CD4-positive, alpha-beta memory T cell (primary cell): ENCODE data around the gene MAP3K9. TPM values are rescaled to one million over a fixed set of nuclear protein-coding genes. Genes with fewer than 3 reads are reported as not detected.
A peak's percentile ranks its signal among the peaks of the same experiment; 100 is the strongest.
"Not testable (repeated sequence)": the region's sequence is repeated elsewhere in the genome, so short reads cannot be mapped to it uniquely, and the experiment has no call there.

ENCODE experiments used
- CTCF ChIA-PET: fragments of 350-600 bp; sonication (Branson Sonifier 250); formaldehyde crosslinking; loops from one replicate; lab custom pipeline; 2021; ENCODE audit warnings: inconsistent platforms; ENCODE audit not compliant: partially characterized antibody; lab: Charles Lee
- POLR2A ChIA-PET: fragments of 350-600 bp; sonication (Branson Sonifier 250); formaldehyde crosslinking; loops from one replicate; lab custom pipeline; 2021; ENCODE audit not compliant: partially characterized antibody; lab: Charles Lee
- DNase-seq, 5 donors: peaks; one replicate each; pipeline versions ENCODE4 v3.0.0 to v3.0.0-alpha.2; 2020 to 2022; ENCODE audit warnings: mixed read lengths in 1 of 5
- H3K27ac ChIP-seq: one replicate; pipeline ENCODE4 v1.7.0; 2013; ENCODE audit warnings: low read depth, low read length
- H3K27me3 ChIP-seq: 2 replicates; pipeline ENCODE4 v1.7.0; 2013; ENCODE audit warnings: mild to moderate bottlenecking, low read length, moderate library complexity; ENCODE audit not compliant: insufficient read depth
- H3K36me3 ChIP-seq: 2 replicates; pipeline ENCODE4 v1.7.0; 2013; ENCODE audit warnings: mild to moderate bottlenecking, low read length, moderate library complexity; ENCODE audit not compliant: insufficient read depth
- H3K4me1 ChIP-seq: 2 replicates; pipeline ENCODE4 v1.7.0; 2013; ENCODE audit warnings: mild to moderate bottlenecking, low read length, moderate library complexity; ENCODE audit not compliant: insufficient read depth
- H3K4me3 ChIP-seq, 2 donors: one replicate each; pipeline ENCODE4 v1.7.0; 2013; ENCODE audit warnings: low read length in 2 of 2, mild to moderate bottlenecking in 1 of 2
- H3K9me3 ChIP-seq, 2 donors: one replicate each; pipeline ENCODE4 v1.7.0; 2013; ENCODE audit warnings: low read length in 2 of 2, control low read depth in 1 of 2; ENCODE audit not compliant: control insufficient read depth in 1 of 2
- H3K27ac Mint-ChIP-seq, 7 donors: one replicate each; pipeline ENCODE4 v1.8.0; 2020 to 2021; ENCODE audit warnings: mixed read lengths in 7 of 7, mild to moderate bottlenecking in 6 of 7, inconsistent platforms in 3 of 7, moderate library complexity in 3 of 7
- H3K27me3 Mint-ChIP-seq, 2 donors: one replicate each; pipeline ENCODE4 v1.8.0; 2020 to 2021; ENCODE audit warnings: mixed read lengths in 2 of 2
- H3K36me3 Mint-ChIP-seq, 2 donors: one replicate each; pipeline ENCODE4 v1.8.0; 2020 to 2021; ENCODE audit warnings: mixed read lengths in 2 of 2, inconsistent platforms in 1 of 2, mild to moderate bottlenecking in 1 of 2
- H3K4me1 Mint-ChIP-seq, 4 donors: one replicate each; pipeline ENCODE4 v1.8.0; 2020 to 2021; ENCODE audit warnings: mixed read lengths in 4 of 4, mild to moderate bottlenecking in 1 of 4
- H3K4me3 Mint-ChIP-seq, 8 donors: one replicate each; pipeline ENCODE4 v1.8.0; 2020 to 2021; ENCODE audit warnings: mixed read lengths in 8 of 8, mild to moderate bottlenecking in 7 of 8, moderate library complexity in 6 of 8, inconsistent platforms in 3 of 8
- H3K9me3 Mint-ChIP-seq, 8 donors: one replicate each; pipeline ENCODE4 v1.8.0; 2020 to 2021; ENCODE audit warnings: mixed read lengths in 8 of 8, mild to moderate bottlenecking in 5 of 8, inconsistent platforms in 3 of 8, moderate library complexity in 1 of 8
- intact Hi-C: fragments of 100-400 bp; cut with micrococcal nuclease; formaldehyde crosslinking; loops from one replicate; pipeline ENCODE4 v1.15.1; 2023
- polyA plus RNA-seq, 2 donors: library from polyadenylated mRNA; unstranded; fragments of 300-500 nt; fragmentation: Illumina TruSeq; gene quantifications; one replicate each; pipeline ENCODE4 v1.2.3, GENCODE V29; 2021
- total RNA-seq, 2 experiments: library from RNA; stranded (reverse); gene quantifications; one replicate each; pipeline ENCODE4 v1.2.3, GENCODE V29; 2021

The MAP3K9 gene
- total and polyA plus RNA-seq, 4 experiments from 2014 or later = 0.47 to 6.4 (median 3.5) TPM

DNA sequence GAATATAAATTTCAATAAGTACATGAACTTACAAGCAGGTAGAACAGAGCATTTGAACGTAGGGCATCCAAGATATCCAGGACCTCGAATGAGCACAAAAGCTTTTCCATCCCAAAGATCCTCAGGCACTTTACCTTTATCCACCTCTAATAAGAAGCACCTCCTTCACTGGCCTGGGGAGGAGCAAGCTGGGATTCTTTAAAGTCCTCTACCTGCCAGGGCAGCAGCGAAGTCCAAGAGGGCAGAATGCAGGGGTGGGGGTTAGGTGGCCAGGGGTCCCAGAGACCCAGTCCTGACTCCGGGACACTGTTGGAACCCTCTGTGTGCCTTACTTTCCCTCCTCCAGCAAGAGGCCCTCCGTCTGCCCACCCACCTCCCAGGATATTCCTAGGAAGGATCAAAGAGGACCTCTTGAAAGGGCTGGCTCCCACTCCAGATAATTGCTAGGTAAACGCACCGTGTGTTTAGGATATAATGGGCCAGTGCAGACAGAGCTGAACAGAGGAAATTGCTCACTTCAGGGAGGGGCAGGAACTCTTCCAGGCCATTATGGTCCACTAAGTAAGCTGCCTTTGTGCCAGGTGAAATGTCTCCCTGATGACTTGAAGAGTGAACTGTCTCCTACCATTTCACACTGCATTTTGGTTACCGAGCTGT is 99.5 kb downstream of the MAP3K9 start:
- H3K27me3 Mint-ChIP-seq = no peaks in the 10 kb centered on the region
- Histone ChIP-seq H3K9me3 (no peaks in the 10 kb centered on the region), H3K36me3 (no peaks in the 10 kb centered on the region), H3K27ac (no peak overlapping the region), H3K27me3 (no peaks in the 10 kb centered on the region), H3K4me3 (no peak overlapping the region), H3K4me1 (peaks cover 5% of the 10 kb centered on the region)
- H3K9me3 Mint-ChIP-seq = no peaks in the 10 kb centered on the region
- ChIA-PET POLR2A (interaction anchor here (2.5 kb wide), 1 partner anchor 68 kb away, joined by 9 read pairs; the partner anchor contains the start of gene TTC9), CTCF (interaction anchor here (1.0 to 15.6 kb wide), 5 partner anchors 54 to 246 kb away, joined by 3 to 231 read pairs (median 4); no protein-coding TSS in a partner anchor)
- H3K4me1 Mint-ChIP-seq = peaks cover 0 to 5% (median 3%) of the 10 kb centered on the region in 4 donors
- DNase-seq = no peak
- H3K36me3 Mint-ChIP-seq = no peaks in the 10 kb centered on the region
- H3K27ac Mint-ChIP-seq = no peak overlapping the region
- H3K4me3 Mint-ChIP-seq = no peak overlapping the region
- intact Hi-C loops = loop anchor here (5.0 kb wide), 1 partner anchor 262 kb away; no protein-coding TSS in a partner anchor

DNA sequence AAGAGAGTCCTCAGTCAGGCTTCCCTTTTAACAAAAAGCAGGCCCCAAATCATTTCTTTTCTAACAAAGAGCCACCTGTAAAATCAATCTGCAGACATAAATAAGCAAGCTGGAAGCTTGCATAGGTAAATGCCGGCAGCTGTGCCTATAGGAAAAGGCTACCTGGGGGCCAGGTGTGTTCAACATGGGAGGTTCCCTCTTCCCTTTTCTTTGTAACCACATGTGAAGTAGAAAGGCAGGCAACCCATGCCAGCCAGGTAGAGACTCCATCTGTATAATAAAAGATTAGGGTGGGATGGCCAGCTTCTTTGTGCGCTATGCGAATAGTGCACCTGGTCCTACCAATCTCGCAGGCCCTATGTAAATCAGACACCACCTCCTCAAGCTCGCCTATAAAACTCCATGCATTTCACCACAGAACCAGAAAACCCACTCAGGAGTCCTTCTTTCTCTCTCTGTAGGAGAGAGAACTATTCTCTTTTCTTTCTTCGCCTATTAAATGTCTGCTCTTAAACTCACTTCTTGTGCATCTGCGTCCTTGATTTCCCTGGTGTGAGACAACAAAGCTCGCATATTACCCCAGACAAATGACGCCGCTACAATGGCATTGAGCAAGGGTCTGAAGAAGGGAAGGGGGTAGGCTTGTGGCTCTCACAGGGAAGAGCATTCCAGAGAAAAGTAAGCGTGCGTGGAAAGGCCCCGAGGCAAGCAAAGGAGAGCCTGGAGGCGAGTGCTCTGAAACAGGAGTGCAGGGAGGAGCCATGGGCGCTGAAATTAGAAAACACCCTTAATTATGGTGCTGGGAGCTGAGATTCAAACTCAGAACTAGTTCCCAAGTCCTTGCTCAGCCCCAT is 100.4 kb downstream of the MAP3K9 start:
- POLR2A ChIA-PET = interaction anchor here (1.2 kb wide), 1 partner anchor 68 kb away, joined by 4 read pairs; the partner anchor contains the start of gene TTC9
- Histone ChIP-seq H3K4me1 (peaks cover under 1% of the 10 kb centered on the region), H3K27me3 (no peaks in the 10 kb centered on the region), H3K9me3 (no peaks in the 10 kb centered on the region), H3K27ac (no peak overlapping the region), H3K36me3 (no peaks in the 10 kb centered on the region), H3K4me3 (no peak overlapping the region)
- H3K4me3 Mint-ChIP-seq = no peak overlapping the region
- peaks cover 0 to 1% of the 10 kb centered on the region in 2 donors for H3K27me3 Mint-ChIP-seq
- no peaks in the 10 kb centered on the region for H3K9me3 Mint-ChIP-seq
- intact Hi-C loops = no loop called here
- H3K4me1 Mint-ChIP-seq = peaks cover 0 to 3% (median 2%) of the 10 kb centered on the region in 4 donors
- CTCF ChIA-PET = interaction anchor here (1.0 to 15.6 kb wide), 4 partner anchors 53 to 105 kb away, joined by 3 to 231 read pairs (median 4); no protein-coding TSS in a partner anchor
- no peak for DNase-seq
- no peaks in the 10 kb centered on the region for H3K36me3 Mint-ChIP-seq
- no peak overlapping the region for H3K27ac Mint-ChIP-seq

DNA sequence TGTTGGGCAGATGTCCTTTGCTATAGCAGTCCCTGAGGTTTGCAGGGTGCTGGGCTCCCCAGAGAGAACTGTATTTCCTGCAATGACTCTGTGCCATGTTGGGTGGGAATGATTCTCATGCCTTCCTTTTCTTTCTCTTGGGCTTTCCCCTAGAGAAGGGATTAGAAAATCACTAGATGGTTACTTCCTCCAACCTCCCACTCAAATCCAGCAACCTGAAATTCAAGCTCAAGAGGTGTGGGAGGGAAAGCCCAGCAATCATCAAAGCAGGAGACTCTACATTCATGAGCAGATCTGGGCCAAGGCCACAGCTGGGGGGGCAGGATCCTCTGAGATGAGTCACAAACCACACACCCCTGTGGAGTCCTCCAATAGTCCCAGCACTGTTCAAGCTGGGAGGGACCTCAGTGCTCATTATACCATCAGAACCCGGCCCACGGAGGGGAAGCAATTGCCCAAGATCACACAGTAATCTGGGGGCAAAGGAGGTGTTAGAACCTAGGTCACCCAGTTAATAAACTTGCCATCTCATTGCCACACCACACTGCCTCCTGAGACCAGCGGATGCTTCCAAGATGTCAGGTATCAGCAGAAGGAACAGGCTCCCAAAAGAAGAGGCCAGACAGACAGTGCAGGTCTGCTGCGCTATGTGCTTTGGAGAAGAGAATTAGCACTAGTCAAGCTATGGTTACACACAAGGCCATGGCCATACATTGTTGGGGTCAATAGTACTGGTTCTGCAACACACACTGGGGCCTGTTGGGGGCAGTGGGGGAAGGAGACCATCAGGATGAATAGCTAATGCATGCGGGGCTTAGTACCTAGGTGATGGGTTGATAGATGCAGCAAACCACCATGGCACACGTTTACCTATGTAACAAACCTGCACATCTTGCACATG is 101.9 kb downstream of the MAP3K9 start:
- Mint-ChIP-seq H3K9me3 (no peaks in the 10 kb centered on the region), H3K4me3 (no peak overlapping the region), H3K36me3 (no peaks in the 10 kb centered on the region), H3K27me3 (peaks cover 0 to 1% of the 10 kb centered on the region in 2 donors), H3K4me1 (no peaks in the 10 kb centered on the region), H3K27ac (no peak overlapping the region)
- H3K9me3 ChIP-seq = no peaks in the 10 kb centered on the region
- H3K36me3 ChIP-seq = no peaks in the 10 kb centered on the region
- no peaks in the 10 kb centered on the region for H3K4me1 ChIP-seq
- H3K4me3 ChIP-seq = no peak overlapping the region
- ChIA-PET POLR2A (interaction anchor here (1.2 kb wide), 1 partner anchor 66 kb away, joined by 4 read pairs; the partner anchor contains the start of gene TTC9), CTCF (interaction anchor here (0.5 to 15.6 kb wide), 7 partner anchors 7 to 143 kb away, joined by 3 to 231 read pairs (median 4); no protein-coding TSS in a partner anchor)
- H3K27ac ChIP-seq = no peak overlapping the region
- H3K27me3 ChIP-seq = no peaks in the 10 kb centered on the region
- no peak for DNase-seq
- intact Hi-C loops = no loop called here

DNA sequence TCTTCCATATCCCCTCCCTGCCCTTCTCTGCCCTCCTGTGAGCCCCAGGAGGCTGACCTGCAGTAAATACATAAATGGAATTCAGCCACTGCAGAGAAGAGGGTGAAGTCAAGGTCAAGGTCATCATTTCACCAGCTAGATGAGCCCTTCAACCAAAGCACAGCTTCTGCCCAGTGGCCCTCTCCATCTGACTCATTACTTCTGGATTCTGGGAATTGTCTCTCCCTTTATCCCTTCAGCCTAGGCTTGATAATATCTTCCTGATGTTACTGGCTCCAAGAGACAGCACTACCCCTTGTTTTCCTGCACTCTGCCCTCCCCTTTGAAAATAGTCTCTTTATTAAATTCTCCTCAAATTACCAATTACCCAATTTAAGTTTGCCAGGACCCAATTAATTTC is 103.1 kb downstream of the MAP3K9 start:
- Mint-ChIP-seq H3K9me3 (no peaks in the 10 kb centered on the region), H3K27ac (no peak overlapping the region), H3K4me1 (peaks cover 0 to 4% (median 0%) of the 10 kb centered on the region in 4 donors), H3K27me3 (peaks cover 0 to 1% of the 10 kb centered on the region in 2 donors), H3K4me3 (no peak overlapping the region), H3K36me3 (no peaks in the 10 kb centered on the region)
- Histone ChIP-seq H3K4me3 (no peak overlapping the region), H3K27me3 (no peaks in the 10 kb centered on the region), H3K27ac (no peak overlapping the region), H3K4me1 (no peaks in the 10 kb centered on the region), H3K36me3 (no peaks in the 10 kb centered on the region), H3K9me3 (no peaks in the 10 kb centered on the region)
- DNase-seq = no peak
- intact Hi-C loops = no loop called here
- ChIA-PET CTCF (interaction anchor here (1.0 to 15.6 kb wide), 6 partner anchors 8 to 83 kb away, joined by 3 to 231 read pairs (median 5); no protein-coding TSS in a partner anchor), POLR2A (no interaction called here)

- intact Hi-C loops = loop anchor here (1.0 kb wide), 1 partner anchor 83 kb away; no protein-coding TSS in a partner anchor
- H3K4me1 ChIP-seq = no peaks in the 10 kb centered on the region
- ChIA-PET CTCF (interaction anchor here (0.8 to 15.6 kb wide), 8 partner anchors 9 to 82 kb away, joined by 3 to 231 read pairs (median 3); no protein-coding TSS in a partner anchor), POLR2A (no interaction called here)
- no peaks in the 10 kb centered on the region for H3K9me3 Mint-ChIP-seq
- no peaks in the 10 kb centered on the region for H3K36me3 Mint-ChIP-seq
- H3K4me1 Mint-ChIP-seq = peaks cover 0 to 4% (median 0%) of the 10 kb centered on the region in 4 donors
- peaks cover 0 to 1% of the 10 kb centered on the region in 2 donors for H3K27me3 Mint-ChIP-seq
- H3K36me3 ChIP-seq = no peaks in the 10 kb centered on the region
- H3K4me3 Mint-ChIP-seq = no peak overlapping the region
- H3K27ac ChIP-seq = no peak overlapping the region
- H3K4me3 ChIP-seq = no peak overlapping the region
- H3K9me3 ChIP-seq = no peaks in the 10 kb centered on the region
- H3K27me3 ChIP-seq = no peaks in the 10 kb centered on the region
- H3K27ac Mint-ChIP-seq = peak overlapping the region in 2 of 7 donors; percentile 4 to 29
- DNase-seq = no peak
Observed at GRCh38 chr14:70704960-70705359, 104.4 kb downstream of the MAP3K9 start.

DNA sequence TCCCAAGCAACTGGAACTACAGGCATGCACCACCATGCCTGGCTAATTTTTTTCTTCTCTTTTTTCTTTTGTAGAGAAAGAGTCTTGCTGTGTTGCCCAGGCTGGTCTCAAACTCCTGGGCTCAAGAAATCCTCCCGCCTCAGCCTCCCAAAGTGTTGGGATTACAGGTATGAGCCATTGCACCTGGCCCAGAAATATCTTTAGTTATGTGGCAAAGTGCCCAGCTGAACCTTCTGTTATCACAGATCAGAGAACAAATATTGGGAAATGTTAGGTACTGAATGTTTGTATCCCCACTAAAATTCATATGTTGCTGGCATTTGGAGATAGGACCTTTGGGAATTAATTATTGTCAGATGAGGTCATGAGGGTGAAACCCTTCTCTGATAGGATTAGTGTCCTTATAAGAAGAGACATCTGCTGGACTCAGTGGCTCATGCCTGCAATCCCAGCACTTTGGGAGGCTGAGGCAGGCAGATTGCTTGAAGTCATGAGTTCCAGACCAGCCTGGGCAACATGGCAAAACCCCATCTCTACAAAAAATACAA is 105.6 kb downstream of the MAP3K9 start:
- H3K36me3 ChIP-seq, H3K36me3 Mint-ChIP-seq, H3K9me3 Mint-ChIP-seq, H3K27me3 ChIP-seq, H3K27me3 Mint-ChIP-seq, H3K27ac ChIP-seq, intact Hi-C loops, H3K4me1 ChIP-seq, H3K4me3 ChIP-seq, H3K9me3 ChIP-seq, H3K4me1 Mint-ChIP-seq, H3K4me3 Mint-ChIP-seq, DNase-seq, H3K27ac Mint-ChIP-seq: not testable (repeated sequence)
- ChIA-PET CTCF (interaction anchor here (1.0 to 1.9 kb wide), 3 partner anchors 10 to 114 kb away, joined by 3 to 5 read pairs (median 3); no protein-coding TSS in a partner anchor), POLR2A (interaction anchor here (0.6 kb wide), 1 partner anchor 55 kb away, joined by 6 read pairs; no protein-coding TSS in a partner anchor)
